ENCODE data around the gene POLR2J.
"Not testable (repeated sequence)": the region's sequence is repeated elsewhere in the genome, so short reads cannot be mapped to it uniquely, and the experiment has no call there.

DNA sequence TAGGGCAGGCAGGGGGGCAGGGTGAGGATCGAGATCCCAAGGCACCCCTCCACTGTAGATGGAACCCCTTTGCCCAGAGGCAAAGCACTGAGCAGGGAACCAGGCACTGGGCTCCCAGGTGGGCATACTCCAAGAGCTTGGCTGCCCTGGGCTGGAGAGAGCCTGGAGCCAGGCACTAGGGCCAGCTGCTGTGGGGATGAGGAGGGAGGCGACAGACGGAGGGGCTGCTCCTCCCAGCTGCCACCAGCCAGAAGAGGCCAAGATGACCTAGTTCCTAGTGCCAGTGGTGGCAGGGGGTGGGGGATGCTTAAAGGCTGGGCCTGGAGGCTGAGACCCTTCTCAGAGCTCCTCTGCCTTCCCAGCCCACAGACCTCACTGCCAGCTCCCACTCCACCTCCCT is 37.2 kb upstream of the POLR2J start:
- TF ChIP-seq, protein P1, sequence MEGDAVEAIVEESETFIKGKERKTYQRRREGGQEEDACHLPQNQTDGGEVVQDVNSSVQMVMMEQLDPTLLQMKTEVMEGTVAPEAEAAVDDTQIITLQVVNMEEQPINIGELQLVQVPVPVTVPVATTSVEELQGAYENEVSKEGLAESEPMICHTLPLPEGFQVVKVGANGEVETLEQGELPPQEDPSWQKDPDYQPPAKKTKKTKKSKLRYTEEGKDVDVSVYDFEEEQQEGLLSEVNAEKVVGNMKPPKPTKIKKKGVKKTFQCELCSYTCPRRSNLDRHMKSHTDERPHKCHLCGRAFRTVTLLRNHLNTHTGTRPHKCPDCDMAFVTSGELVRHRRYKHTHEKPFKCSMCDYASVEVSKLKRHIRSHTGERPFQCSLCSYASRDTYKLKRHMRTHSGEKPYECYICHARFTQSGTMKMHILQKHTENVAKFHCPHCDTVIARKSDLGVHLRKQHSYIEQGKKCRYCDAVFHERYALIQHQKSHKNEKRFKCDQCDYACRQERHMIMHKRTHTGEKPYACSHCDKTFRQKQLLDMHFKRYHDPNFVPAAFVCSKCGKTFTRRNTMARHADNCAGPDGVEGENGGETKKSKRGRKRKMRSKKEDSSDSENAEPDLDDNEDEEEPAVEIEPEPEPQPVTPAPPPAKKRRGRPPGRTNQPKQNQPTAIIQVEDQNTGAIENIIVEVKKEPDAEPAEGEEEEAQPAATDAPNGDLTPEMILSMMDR (IDR thresholded peaks at IDR 0.05; ENCODE audit: poor library complexity, severe bottlenecking) = not testable (repeated sequence)
- TF ChIP-seq, protein P2, sequence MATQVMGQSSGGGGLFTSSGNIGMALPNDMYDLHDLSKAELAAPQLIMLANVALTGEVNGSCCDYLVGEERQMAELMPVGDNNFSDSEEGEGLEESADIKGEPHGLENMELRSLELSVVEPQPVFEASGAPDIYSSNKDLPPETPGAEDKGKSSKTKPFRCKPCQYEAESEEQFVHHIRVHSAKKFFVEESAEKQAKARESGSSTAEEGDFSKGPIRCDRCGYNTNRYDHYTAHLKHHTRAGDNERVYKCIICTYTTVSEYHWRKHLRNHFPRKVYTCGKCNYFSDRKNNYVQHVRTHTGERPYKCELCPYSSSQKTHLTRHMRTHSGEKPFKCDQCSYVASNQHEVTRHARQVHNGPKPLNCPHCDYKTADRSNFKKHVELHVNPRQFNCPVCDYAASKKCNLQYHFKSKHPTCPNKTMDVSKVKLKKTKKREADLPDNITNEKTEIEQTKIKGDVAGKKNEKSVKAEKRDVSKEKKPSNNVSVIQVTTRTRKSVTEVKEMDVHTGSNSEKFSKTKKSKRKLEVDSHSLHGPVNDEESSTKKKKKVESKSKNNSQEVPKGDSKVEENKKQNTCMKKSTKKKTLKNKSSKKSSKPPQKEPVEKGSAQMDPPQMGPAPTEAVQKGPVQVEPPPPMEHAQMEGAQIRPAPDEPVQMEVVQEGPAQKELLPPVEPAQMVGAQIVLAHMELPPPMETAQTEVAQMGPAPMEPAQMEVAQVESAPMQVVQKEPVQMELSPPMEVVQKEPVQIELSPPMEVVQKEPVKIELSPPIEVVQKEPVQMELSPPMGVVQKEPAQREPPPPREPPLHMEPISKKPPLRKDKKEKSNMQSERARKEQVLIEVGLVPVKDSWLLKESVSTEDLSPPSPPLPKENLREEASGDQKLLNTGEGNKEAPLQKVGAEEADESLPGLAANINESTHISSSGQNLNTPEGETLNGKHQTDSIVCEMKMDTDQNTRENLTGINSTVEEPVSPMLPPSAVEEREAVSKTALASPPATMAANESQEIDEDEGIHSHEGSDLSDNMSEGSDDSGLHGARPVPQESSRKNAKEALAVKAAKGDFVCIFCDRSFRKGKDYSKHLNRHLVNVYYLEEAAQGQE (IDR thresholded peaks at IDR 0.05; ENCODE audit: borderline replicate concordance) = not testable (repeated sequence)
- not testable (repeated sequence) for TF ChIP-seq EZH2 (IDR thresholded peaks at IDR 0.05; ENCODE audit: borderline replicate concordance, insufficient read depth, low read length, poor library complexity, severe bottlenecking); POLR2AphosphoS5 (IDR thresholded peaks at IDR 0.05); EP300 (conservative IDR thresholded peaks at IDR 0.05; ENCODE audit: poor library complexity, severe bottlenecking)
